HG03060 (cell line): Measurements from ENCODE around the gene TENT5C.

ENCODE experiments used
- ATAC-seq: cut with Tn5 transposase; IDR thresholded peaks from one replicate; pipeline ENCODE4 v1.9.1; 2021; ENCODE audit warnings: low read depth, moderate number of reproducible peaks; ENCODE audit not compliant: unreplicated experiment

The TENT5C gene

GRCh38 chr1:117572546-117572945 lies 33.3 kb upstream of the TENT5C start:
- no peak for ATAC-seq

GRCh38 chr1:117573386-117574023 lies 32.3 kb upstream of the TENT5C start:
- ATAC-seq, result no peak

GRCh38 chr1:117574161-117574835 lies 31.6 kb upstream of the TENT5C start:
- no peak for ATAC-seq

GRCh38 chr1:117575586-117576225 lies 30.1 kb upstream of the TENT5C start:
- no peak for ATAC-seq

GRCh38 chr1:117576236-117576635 lies 29.6 kb upstream of the TENT5C start:
- no peak for ATAC-seq

- no peak for ATAC-seq
These were observed 28.5 kb upstream of the TENT5C start for GRCh38 chr1:117577191-117577885.

- ATAC-seq, result no peak
These were observed 27.4 kb upstream of the TENT5C start for GRCh38 chr1:117578466-117578865.

- ATAC-seq, result no peak
These were observed 26.5 kb upstream of the TENT5C start for GRCh38 chr1:117579221-117579906.

- ATAC-seq, result no peak
These were observed 25.4 kb upstream of the TENT5C start for GRCh38 chr1:117580436-117580835.

- no peak for ATAC-seq
These were observed 25.0 kb upstream of the TENT5C start for GRCh38 chr1:117580882-117581281.

- no peak for ATAC-seq
These were observed 24.4 kb upstream of the TENT5C start for GRCh38 chr1:117581391-117581943.

- ATAC-seq, result no peak
These were observed 23.4 kb upstream of the TENT5C start for GRCh38 chr1:117582451-117582850.

- no peak for ATAC-seq
These were observed 22.6 kb upstream of the TENT5C start for GRCh38 chr1:117583247-117583646.

- ATAC-seq, result no peak
These were observed 21.7 kb upstream of the TENT5C start for GRCh38 chr1:117584181-117584580.

GRCh38 chr1:117585086-117585485 lies 20.8 kb upstream of the TENT5C start:
- no peak for ATAC-seq

- no peak for ATAC-seq
These were observed 19.5 kb upstream of the TENT5C start for GRCh38 chr1:117586337-117586736.

- no peak for ATAC-seq
These were observed 18.9 kb upstream of the TENT5C start for GRCh38 chr1:117586747-117587498.

GRCh38 chr1:117587499-117588356 lies 18.1 kb upstream of the TENT5C start:
- no peak for ATAC-seq

- ATAC-seq, result no peak
These were observed 16.3 kb upstream of the TENT5C start for GRCh38 chr1:117589544-117589943.
